ENCODE measurements around the gene STX19. TPM values are rescaled to one million over a fixed set of nuclear protein-coding genes. Genes with fewer than 3 reads are reported as not detected.

STX19 gene
- total RNA-seq (under 1 TPM; 0.17 to 0.20 TPM), polyA plus RNA-seq (ENCODE audit: insufficient read length in 2 of 2) (under 1 TPM in 1 of 2 donors, not detected in 1; 0.36 TPM)
- long read RNA-seq, donor 1, partial matches to known transcripts = 9 of 9 reads
- long read RNA-seq, donor 1, other reads (novel, unspliced or antisense) = 0 of 9 reads
- long read RNA-seq, donor 2 = 0 reads
- long read RNA-seq, donor 3 = 0 reads
- long read RNA-seq, donor 4, partial matches to known transcripts = 5 of 12 reads
- long read RNA-seq, donor 4, other reads (novel, unspliced or antisense) = 6 of 12 reads

DNA sequence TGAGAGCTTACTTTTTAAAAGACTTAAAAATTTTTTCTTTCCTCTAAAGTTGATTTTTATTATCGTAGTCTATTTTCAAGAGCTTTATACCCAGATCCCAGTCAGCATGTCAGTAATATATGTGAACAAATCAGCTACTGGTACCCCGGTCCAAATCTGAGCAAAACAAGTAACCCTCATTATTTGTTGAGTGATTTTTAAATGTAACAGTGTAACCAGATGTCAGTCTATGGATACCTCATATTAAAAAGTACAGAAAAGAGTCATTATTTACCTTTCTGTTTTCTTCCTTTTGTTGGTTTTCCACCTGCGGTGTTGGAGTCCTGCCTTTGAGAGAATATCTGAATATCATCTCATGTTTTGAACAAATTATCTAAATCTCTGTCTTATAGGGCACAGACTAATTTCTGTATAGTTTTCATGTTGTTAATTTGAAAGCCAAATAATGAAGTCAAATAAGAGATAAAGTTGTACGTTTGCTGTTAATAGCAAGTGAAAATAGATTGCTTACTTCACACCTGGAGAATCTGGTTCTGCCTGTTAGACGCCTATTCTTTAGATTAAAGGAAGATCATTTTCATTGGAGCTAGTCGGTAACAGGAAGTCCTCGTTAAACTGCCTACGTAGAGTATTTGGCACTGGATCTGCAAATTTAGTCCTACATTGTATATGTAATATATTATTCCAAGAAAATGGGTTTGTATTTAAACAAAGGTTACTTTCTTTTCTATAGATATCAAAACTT is at the start of gene STX19:
Gene STX19 (minus strand): TSS at position 505 of the 745 bp plus-strand sequence. CDS start 13,328 bp downstream, outside the sequence.
- H3K27ac ChIP-seq (ENCODE audit: low read depth, low read length) = no peak within 1 kb of the TSS
- no peak within 1 kb of the TSS for H3K4me3 ChIP-seq (ENCODE audit: low read depth, low read length)
- H3K9me3 ChIP-seq (ENCODE audit: control insufficient read depth, insufficient read depth, low read length) = no peaks in the 10 kb centered on the region
- H3K36me3 ChIP-seq (ENCODE audit: control insufficient read depth, insufficient read depth, low read length) = no peaks in the 10 kb centered on the region
- H3K4me1 ChIP-seq (ENCODE audit: control insufficient read depth, insufficient read depth, low read length) = no peaks in the 10 kb centered on the region
- DNase-seq (ENCODE audit: low read depth in 4 of 6, low spot score in 6 of 6) = no peak
- WGBS (ENCODE audit: insufficient coverage) = 100% methylated on average over 2 of the region's 8 CpGs
- no peaks in the 10 kb centered on the region for H3K27me3 ChIP-seq (ENCODE audit: control insufficient read depth, insufficient read depth, low read length)

DNA sequence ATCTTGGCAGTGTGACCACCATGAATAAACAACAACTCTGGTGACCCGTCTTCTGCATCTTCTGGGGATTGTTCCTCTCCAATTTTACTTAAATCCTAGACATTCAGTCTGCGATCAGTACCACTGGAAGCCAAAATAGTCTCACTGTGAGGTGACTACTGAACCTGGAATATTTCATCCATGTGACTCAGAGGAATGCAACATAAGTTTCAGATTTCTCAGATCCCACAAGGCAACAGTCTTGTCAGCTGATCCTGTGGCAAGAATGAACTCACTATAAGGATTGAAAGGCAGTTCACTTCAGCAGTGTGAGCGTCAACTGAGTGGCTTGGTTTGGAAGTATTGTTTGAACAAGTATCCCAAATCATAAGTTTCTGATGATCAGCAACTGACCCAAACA is 47.7 kb upstream of the STX19 start:
- Histone ChIP-seq H3K4me1 (ENCODE audit: control insufficient read depth, insufficient read depth, low read length) (no peaks in the 10 kb centered on the region), H3K4me3 (ENCODE audit: low read depth, low read length) (no peak overlapping the region), H3K36me3 (ENCODE audit: control insufficient read depth, insufficient read depth, low read length) (peaks cover 4% of the 10 kb centered on the region), H3K9me3 (ENCODE audit: control insufficient read depth, insufficient read depth, low read length) (no peaks in the 10 kb centered on the region), H3K27me3 (ENCODE audit: control insufficient read depth, insufficient read depth, low read length) (no peaks in the 10 kb centered on the region), H3K27ac (ENCODE audit: low read depth, low read length) (no peak overlapping the region)
- 100% methylated on average over 3 of the region's 3 CpGs for WGBS (ENCODE audit: insufficient coverage)
- no peak for DNase-seq (ENCODE audit: low read depth in 4 of 6, low spot score in 6 of 6)

GRCh38 chr3:94071713-94072284 is 43.4 kb upstream of the STX19 start:
- WGBS (ENCODE audit: insufficient coverage) = no CpG with 5 or more reads among the region's 4 CpGs
- no peaks in the 10 kb centered on the region for H3K9me3 ChIP-seq (ENCODE audit: control insufficient read depth, insufficient read depth, low read length)

DNA sequence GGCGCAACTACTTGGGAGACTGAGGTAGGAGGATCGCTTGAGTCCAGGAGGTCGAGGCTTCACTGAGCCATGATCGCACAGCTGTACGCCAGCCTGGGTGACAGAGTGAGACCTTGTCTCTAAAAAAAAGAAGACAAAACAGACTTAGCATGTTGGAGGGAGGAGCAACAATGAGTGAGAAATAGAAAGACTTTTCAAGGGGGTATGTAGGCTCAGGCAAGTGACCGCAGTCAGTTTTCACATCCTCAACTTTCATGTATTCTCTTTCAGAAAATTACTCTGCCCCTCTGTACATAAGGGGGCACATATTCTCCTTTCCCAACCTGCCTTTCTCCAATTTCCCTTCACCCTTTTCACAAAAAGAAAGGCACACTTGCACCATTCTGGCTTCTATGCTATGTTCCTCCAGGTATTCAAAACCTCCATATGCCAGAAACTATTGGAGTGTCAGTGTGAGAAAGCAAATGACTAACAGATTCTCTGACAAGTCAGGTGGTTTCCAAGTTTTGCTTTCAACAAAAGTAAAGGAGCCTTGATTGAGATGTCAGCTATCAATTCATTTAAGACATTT is 42.0 kb upstream of the STX19 start:
- Histone ChIP-seq H3K9me3 (ENCODE audit: control insufficient read depth, insufficient read depth, low read length) (no peaks in the 10 kb centered on the region), H3K4me1 (ENCODE audit: control insufficient read depth, insufficient read depth, low read length) (no peaks in the 10 kb centered on the region), H3K27ac (ENCODE audit: low read depth, low read length) (no peak overlapping the region), H3K36me3 (ENCODE audit: control insufficient read depth, insufficient read depth, low read length) (peaks cover 4% of the 10 kb centered on the region), H3K27me3 (ENCODE audit: control insufficient read depth, insufficient read depth, low read length) (no peaks in the 10 kb centered on the region), H3K4me3 (ENCODE audit: low read depth, low read length) (no peak overlapping the region)
- WGBS (ENCODE audit: insufficient coverage) = 95% methylated on average over 6 of the region's 6 CpGs
- DNase-seq (ENCODE audit: low read depth in 4 of 6, low spot score in 6 of 6) = no peak

More at GRCh38 chr3:94071713-94072284, 43.4 kb upstream of the STX19 start:
- Histone ChIP-seq H3K27me3 (ENCODE audit: control insufficient read depth, insufficient read depth, low read length) (no peaks in the 10 kb centered on the region), H3K36me3 (ENCODE audit: control insufficient read depth, insufficient read depth, low read length) (peaks cover 4% of the 10 kb centered on the region), H3K4me3 (ENCODE audit: low read depth, low read length) (no peak overlapping the region), H3K27ac (ENCODE audit: low read depth, low read length) (no peak overlapping the region), H3K4me1 (ENCODE audit: control insufficient read depth, insufficient read depth, low read length) (no peaks in the 10 kb centered on the region)
- no peak for DNase-seq (ENCODE audit: low read depth in 4 of 6, low spot score in 6 of 6)

DNA sequence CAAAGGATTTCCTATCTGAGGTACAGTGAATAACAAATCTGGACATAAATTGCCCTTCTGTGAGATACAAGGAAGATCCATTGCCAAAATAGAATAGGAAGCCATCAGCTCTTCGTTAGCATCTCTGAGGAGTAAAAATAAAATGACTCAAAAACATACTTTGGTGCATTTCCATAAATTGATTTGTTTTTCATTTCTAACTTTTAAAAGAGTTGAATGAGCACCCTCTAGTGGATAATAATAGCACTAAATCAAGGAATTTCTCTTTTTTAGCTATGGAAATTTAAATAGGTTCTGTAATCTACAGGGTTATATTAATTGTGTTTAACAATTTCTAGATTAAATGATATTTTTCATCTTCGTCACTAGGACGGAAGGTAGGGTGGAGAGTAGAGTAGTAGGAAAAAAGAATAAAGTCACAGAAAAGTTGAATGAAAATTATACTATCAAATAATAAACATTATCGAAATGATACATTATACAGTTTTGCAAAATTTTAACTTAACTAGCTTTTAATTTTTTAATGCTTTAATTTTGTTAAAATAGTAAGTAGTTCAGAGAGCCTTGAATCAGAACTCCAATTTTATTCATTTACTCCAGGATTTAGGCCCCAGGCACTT is 40.9 kb upstream of the STX19 start:
- H3K27ac ChIP-seq (ENCODE audit: low read depth, low read length) = no peak overlapping the region
- no peaks in the 10 kb centered on the region for H3K4me1 ChIP-seq (ENCODE audit: control insufficient read depth, insufficient read depth, low read length)
- no peak overlapping the region for H3K4me3 ChIP-seq (ENCODE audit: low read depth, low read length)
- peaks cover 4% of the 10 kb centered on the region for H3K36me3 ChIP-seq (ENCODE audit: control insufficient read depth, insufficient read depth, low read length)
- H3K9me3 ChIP-seq (ENCODE audit: control insufficient read depth, insufficient read depth, low read length) = no peaks in the 10 kb centered on the region
- no CpG with 5 or more reads among the region's 4 CpGs for WGBS (ENCODE audit: insufficient coverage)
- DNase-seq (ENCODE audit: low read depth in 4 of 6, low spot score in 6 of 6) = peak in 2 of 6 donors; percentile 15 to 40
- H3K27me3 ChIP-seq (ENCODE audit: control insufficient read depth, insufficient read depth, low read length) = no peaks in the 10 kb centered on the region

DNA sequence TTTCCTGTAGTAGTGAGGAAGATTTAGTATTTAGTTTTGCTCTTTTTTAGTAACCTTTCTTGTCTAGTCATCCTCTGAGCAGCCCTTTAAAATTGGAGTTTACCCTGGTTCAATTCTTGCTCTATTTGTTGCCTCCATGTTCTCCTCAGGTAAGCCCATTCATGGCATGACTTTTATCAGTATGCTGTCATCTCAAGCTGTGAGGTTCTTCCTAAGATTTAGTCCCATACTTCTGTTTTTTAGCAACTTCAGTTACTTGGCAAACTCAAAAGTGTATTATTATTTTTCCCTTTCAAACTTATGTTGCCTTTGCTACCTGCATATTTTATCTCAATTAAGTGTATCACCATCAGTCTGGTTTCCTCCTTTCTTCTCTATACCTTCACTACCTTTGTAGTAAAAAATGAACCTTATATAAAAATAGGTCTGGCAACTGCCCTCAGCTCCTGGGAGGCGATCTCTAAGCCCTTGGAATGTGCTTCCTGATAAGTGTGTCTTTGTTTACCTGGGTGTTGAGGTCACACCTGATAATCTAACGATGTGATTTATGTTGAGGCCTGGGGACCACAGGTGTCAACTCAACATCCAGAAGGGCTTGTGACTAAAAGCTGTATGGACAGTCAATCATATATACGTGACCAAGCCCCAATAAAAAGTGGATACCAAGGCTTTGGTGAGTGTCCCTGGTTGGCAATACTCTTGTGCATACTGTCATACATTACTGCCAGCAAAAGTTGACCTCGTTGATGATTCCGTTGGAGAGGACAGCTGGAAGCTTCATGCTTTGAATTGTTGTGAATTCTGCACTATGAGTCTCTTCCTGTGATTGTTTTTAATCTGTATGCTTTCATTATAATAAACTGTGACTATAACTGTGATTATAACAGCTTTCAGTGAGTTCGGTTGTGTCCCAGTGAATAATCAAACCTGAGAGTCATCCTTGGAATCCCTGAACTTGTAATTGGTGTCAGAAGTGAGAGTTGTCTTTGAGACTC is 38.4 kb upstream of the STX19 start:
- no peak for DNase-seq (ENCODE audit: low read depth in 4 of 6, low spot score in 6 of 6)
- no peaks in the 10 kb centered on the region for H3K27me3 ChIP-seq (ENCODE audit: control insufficient read depth, insufficient read depth, low read length)
- peaks cover 2% of the 10 kb centered on the region for H3K36me3 ChIP-seq (ENCODE audit: control insufficient read depth, insufficient read depth, low read length)
- no peaks in the 10 kb centered on the region for H3K9me3 ChIP-seq (ENCODE audit: control insufficient read depth, insufficient read depth, low read length)
- H3K4me3 ChIP-seq (ENCODE audit: low read depth, low read length) = no peak overlapping the region
- no peak overlapping the region for H3K27ac ChIP-seq (ENCODE audit: low read depth, low read length)
- WGBS (ENCODE audit: insufficient coverage) = 88% methylated on average over 2 of the region's 6 CpGs
- peaks cover 6% of the 10 kb centered on the region for H3K4me1 ChIP-seq (ENCODE audit: control insufficient read depth, insufficient read depth, low read length)

DNA sequence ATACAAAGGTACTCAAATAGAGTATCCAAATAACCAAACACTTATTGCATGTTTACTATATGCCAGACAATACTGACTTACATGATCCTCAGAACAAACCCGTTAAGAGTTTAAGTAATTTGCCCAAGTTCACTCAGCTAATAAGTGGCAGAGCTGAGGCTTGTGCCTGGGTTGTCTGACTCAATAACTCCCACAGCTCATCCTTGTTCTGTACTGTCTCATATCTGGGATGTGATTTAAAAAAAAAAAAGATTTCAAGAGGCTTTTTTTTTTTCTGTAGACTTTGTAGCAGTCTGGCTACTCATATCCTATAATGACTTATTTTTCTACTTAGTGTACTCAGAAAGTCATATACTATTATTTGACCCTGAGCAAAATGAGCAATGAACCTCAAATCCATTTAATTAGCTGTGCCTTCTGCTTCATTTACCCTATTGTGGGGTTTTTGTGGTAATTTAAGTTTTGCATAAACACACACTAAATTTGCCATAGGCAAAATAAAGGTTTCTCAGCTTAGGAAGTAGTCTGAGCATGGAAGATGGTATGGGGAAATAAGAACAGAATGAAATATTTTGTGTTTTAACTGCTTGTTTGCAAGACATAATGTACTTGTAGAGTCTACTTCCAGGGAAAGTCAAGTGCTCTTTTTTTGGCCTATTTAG is 37.6 kb upstream of the STX19 start:
- Histone ChIP-seq H3K36me3 (ENCODE audit: control insufficient read depth, insufficient read depth, low read length) (no peaks in the 10 kb centered on the region), H3K27me3 (ENCODE audit: control insufficient read depth, insufficient read depth, low read length) (no peaks in the 10 kb centered on the region), H3K27ac (ENCODE audit: low read depth, low read length) (no peak overlapping the region), H3K9me3 (ENCODE audit: control insufficient read depth, insufficient read depth, low read length) (no peaks in the 10 kb centered on the region), H3K4me1 (ENCODE audit: control insufficient read depth, insufficient read depth, low read length) (peaks cover 6% of the 10 kb centered on the region), H3K4me3 (ENCODE audit: low read depth, low read length) (no peak overlapping the region)
- DNase-seq (ENCODE audit: low read depth in 4 of 6, low spot score in 6 of 6) = no peak
- no CpG with 5 or more reads among the region's 1 CpG for WGBS (ENCODE audit: insufficient coverage)

- Histone ChIP-seq H3K27me3 (ENCODE audit: control insufficient read depth, insufficient read depth, low read length) (no peaks in the 10 kb centered on the region), H3K27ac (ENCODE audit: low read depth, low read length) (no peak overlapping the region), H3K4me3 (ENCODE audit: low read depth, low read length) (no peak overlapping the region), H3K4me1 (ENCODE audit: control insufficient read depth, insufficient read depth, low read length) (peaks cover 6% of the 10 kb centered on the region), H3K36me3 (ENCODE audit: control insufficient read depth, insufficient read depth, low read length) (no peaks in the 10 kb centered on the region), H3K9me3 (ENCODE audit: control insufficient read depth, insufficient read depth, low read length) (no peaks in the 10 kb centered on the region)
- no peak for DNase-seq (ENCODE audit: low read depth in 4 of 6, low spot score in 6 of 6)
- no CpG with 5 or more reads among the region's 1 CpG for WGBS (ENCODE audit: insufficient coverage)
Measured at GRCh38 chr3:94065122-94065521, 36.7 kb upstream of the STX19 start.
